Middle frontal gyrus (tissue), 1 donor: ENCODE results near the gene THRA.

ENCODE experiments used
- DNase-seq: peaks from one replicate; pipeline ENCODE4 v3.0.0-alpha.2; 2015; ENCODE audit warnings: low spot score; ENCODE audit errors: extremely low spot score

Gene THRA

DNA sequence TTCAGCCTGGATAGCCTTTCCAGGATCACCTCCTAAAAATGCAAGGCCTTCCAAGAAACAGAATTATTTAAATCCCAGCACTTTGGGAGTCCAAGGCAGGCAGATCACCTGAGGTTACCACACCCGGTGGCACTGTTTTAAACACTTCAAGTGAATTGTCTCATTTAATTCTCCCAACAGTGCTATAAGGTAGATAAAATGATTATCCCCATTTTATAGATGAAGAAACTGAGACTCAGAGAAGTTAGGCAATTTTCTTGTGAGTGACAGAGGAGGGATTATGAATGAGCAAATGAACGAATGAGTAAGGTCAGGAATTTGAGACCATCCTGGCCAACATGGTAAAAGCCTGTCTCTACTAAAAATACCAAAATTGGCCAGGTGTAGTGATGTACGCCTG, 16.8 kb downstream of the THRA start:
- DNase-seq, result no peak

DNA sequence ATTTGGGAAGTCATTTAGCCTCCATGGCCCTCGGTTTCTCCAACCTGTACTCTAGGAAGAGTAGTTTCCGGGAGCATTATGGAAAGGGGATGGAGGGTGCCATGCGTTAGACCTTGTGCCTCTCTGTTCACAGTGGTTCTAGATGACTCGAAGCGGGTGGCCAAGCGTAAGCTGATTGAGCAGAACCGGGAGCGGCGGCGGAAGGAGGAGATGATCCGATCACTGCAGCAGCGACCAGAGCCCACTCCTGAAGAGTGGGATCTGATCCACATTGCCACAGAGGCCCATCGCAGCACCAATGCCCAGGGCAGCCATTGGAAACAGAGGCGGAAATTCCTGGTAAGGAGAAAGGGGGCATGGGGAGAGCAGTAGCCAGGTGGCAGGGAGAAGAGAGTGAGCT, 21.7 kb downstream of the THRA start:
- no peak for DNase-seq

DNA sequence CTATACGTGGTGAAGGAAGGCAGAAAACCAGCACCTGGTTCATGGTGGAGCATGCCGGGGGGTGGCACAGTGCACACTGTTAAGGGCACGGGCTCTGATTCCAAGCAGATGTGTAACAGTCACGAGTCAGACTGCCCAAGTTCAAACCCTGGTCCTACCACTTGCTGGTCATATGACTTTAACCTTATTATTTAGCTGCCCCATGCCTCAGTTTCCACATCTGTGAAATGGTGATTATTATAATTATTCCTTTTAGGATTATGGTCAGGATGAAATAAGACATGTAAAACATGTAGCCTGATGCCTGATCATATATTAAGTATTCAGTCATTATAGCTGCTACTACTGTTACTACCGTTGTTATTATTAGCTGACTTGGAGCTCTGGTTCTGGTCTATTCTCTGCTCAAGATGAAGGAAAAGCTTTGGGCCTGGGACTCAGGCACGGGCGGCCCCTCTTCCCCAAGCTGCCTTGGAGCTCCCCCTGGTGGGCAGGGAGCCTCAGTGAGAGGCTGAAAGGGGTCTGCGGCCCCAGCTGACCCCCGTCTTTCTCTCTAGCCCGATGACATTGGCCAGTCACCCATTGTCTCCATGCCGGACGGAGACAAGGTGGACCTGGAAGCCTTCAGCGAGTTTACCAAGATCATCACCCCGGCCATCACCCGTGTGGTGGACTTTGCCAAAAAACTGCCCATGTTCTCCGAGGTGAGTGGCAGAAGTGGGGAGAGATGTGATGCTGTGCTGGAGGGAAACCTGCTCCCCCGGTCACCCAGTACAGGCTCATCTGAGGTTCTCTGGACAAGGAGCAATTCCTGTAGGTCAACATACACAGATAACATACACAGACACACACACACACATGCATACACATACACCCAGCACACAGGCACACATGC, 23.6 kb downstream of the THRA start:
- DNase-seq, result no peak

DNA sequence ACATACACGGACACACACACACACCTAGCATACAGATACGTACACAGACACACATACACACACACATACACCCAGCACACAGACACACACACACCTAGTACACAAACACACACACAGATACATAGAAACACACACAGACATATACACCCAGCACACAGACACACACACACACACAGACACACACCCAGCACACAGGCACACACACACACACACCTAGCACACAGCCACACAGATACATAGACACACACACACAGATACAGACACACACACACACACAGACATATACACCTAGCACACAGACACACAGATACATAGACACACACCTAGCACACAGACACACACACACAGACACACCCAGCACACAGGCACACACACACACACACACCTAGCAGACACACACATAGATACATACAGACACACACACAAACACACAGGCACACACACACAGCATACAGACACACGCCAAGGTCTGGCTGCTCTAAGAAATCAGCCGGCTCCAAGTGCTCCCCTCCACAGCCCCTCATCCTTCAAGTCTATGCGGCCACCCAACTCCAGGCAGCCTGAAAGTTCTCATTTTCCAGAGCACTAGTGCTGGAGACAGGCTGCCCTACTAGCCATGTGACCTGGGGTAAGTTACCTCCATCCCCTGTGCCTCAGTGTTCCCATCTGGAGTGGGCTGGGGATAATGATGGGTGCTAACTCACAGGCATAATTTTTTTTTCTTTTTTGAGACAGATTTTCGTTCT, 24.5 kb downstream of the THRA start:
- DNase-seq, result no peak

DNA sequence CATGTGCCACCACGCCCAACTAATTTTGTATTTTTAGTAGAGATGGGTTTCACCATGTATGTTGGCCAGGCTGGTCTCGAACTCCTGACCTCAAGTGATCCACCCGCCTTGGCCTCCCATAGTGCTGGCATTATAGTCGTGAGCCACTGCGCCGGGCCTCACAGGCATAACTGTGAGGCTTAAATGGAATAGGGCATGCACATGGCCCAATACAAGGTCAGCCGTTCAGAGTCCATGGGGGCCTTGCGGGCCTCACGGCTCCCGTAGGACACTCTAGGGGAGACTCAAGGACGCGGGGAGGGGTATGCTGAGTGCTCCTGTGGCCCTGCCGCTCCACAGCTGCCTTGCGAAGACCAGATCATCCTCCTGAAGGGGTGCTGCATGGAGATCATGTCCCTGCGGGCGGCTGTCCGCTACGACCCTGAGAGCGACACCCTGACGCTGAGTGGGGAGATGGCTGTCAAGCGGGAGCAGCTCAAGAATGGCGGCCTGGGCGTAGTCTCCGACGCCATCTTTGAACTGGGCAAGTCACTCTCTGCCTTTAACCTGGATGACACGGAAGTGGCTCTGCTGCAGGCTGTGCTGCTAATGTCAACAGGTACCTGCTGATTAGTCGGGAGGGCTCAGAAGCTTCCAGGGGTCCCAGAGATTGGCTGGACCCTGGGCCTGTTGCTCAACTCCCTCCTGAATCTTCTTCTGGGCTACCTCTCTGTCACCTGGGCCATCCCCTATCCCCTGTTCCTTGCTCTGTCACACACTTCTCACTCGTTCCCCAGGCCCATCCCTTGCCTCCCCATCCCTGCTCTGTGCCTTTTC, 25.3 kb downstream of the THRA start:
- no peak for DNase-seq

DNA sequence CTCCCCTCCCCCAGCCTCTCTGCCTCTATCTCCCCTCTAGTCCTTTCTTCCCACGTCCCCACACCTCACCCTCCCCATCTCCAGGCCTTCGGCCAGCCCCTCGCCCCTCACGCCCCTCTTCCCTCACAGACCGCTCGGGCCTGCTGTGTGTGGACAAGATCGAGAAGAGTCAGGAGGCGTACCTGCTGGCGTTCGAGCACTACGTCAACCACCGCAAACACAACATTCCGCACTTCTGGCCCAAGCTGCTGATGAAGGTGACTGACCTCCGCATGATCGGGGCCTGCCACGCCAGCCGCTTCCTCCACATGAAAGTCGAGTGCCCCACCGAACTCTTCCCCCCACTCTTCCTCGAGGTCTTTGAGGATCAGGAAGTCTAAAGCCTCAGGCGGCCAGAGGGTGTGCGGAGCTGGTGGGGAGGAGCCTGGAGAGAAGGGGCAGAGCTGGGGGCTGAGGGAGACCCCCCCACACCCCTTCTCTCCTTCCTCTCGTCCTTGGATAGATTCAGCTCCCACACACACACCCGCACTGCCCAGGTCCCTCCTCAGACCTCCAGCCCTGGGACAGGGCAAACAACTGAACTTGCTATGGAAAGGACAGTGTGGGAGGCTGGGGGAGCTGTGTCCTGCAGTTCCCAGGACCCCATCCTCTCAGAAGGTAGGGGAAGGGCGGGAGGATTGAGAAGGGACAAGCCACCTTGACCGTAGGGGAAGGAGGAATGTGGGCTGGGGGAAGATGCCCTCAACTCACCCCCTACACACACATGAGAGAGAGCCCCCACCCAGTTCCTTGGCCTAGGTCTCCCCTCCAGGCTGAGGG, 26.5 kb downstream of the THRA start:
- DNase-seq, result no peak

DNA sequence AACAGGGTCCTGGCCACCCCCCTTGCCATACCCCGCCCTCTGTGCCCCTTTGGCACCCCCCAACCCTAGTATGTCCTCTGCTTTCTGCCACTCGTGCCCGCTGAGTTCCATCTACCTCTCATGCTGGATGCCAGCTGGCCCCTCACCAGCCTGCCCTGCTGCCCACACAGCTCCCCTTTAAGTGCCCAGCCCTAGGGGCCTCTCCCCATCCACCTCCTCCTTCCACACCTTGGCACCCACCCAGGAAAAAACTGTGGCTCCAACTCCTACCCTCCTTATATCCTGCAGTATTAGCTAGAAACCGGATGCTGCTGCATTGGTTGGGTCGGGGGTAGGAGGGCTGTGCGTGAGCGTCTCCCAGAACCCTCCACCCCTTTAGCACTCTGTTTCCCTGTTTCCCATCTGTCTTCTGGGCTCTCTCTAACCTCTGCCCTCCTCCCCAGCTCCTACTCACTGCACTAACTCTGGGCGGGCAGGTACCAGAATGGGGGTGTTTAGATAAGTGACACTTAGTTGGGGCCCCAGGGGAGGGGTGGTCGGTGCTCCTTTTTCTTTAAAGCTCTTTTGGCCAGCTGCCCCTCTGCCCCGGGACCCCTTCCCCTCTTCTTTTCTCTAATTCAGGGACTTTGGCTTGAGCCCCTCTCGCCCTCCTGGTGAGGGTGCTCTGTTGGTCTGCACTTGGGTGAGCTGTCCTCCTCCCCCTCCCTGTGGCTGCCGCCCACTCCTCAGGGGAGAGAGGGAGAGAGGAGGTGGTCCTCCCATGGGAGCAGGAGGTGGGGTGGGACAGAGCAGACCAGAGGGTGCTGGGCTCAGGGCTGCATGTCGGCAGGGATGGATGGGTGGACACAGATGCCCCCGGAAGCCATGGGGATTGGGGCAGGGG, 27.7 kb downstream of the THRA start:
- no peak for DNase-seq

DNA sequence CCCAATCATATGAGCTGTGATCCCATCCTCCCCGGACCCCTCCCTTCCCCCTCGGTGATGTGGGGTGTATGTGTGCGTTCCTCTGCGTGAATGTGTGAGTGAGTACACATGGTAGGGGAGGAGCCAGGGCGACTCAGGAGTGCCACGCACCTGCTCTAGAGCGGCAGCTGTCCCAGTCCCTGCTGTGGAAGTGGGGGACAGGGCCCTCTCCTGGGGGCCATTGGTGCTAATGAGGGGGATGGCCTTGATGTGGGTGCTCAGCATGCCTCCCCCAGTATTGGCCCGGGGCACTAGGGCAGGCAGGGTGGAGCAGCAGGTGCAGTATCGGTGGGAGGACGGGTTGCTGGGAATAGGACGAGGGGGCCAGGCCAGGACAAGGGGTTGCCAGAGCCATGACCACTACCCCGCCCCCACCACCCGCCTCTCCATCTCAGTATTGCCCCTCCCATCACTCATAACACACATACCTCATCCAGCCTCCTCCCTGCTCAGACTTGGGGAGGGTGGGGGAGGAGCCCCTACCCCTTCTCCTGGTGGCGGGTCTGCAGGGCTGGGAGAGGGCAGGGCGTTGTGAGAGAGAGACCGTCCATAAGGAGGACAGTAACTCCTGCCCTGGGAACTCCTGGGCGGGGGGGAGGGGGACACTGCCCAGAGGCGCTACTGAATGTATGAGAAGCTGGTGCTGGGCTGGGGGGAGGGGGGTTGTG, 29.1 kb downstream of the THRA start:
- no peak for DNase-seq

DNA sequence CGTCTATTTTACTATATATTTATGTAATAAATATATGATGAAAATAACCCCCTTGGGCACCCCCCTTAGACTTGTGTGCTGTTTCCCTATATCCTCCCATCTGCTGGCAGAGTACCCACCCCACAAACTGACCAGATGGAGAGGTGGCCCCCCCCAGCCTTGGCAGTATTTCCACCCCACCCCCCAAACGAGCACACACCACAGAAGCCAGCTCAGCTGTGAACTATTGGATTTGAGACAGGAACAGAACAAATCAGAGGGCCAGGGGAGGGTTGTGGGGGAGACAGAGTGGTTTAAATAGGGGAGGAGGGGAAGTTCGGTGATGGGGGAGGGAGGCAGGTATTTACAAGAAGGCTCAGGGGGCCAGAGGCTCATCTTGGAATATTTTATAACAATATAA, 29.8 kb downstream of the THRA start:
- DNase-seq, result no peak

DNA sequence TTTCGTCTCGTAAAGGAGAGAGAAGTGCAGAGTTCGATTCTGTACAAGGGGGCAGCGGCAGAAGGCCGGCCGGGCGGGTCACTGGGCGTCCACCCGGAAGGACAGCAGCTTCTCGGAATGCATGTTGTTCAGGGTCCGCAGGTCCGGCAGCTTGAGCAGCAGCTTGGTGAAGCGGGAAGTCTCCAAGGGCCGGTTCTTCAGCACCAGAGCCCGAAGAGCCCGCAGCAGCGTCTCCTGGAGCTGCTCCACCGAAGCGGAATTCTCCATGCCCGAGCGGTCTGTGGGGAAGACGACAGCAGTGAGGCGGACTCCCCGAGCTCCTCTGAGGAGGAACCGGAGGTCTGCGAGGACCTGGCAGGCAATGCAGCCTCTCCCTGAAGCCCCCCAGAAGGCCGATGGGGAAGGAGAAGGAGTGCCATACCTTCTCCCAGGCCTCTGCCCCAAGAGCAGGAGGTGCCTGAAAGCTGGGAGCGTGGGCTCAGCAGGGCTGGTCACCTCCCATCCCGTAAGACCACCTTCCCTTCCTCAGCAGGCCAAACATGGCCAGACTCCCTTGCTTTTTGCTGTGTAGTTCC, 30.3 kb downstream of the THRA start:
- DNase-seq, result no peak

DNA sequence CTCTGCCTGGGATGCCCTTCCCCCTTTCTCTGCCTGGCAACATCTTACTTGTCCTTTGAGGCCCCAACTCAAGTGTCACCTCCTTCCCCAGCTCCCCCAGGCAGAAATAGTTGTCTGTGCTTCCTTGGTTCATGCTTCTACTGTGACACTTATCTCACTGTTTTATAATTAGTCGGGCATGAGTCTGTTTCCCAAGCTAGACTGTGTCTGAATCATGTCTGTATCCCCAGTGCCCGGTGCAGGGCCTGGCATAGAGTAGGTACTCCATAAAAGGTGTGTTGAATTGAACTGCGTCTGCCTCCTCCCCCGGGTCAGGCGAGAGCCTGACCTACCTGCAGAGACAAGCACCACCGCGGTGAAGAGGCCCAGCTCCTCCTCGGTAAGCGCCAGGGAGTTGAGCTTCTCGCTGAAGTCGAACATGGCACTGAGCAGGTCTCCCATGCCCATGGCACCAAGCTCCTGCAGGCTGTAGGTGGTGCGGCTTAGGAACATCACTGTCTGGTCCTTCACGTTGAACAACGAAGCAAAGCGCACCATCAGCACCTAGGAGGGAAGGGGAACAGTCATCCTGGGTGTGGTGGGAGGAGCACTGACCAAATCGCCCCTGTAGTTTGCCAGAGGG, 30.9 kb downstream of the THRA start:
- DNase-seq, result no peak

DNA sequence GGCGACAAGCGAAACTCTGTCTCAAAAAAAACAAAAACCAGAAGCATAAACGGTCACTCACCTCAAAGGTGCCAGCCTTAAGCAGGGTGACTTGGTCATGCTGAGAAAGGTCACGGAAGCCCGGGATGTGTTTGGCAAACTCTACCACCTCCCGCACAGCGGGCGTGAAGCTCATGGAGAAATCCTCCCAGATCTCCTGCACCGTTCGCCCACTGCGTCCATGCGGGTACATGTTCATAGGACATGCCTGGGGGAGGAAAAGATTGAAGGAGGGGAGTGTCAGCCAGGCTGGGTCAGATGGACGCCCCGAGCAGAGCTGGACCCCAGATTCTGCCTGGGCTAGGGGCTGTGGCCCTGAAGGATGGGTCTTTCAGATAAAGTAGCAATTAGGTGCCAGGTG, 32.1 kb downstream of the THRA start:
- DNase-seq, result no peak

DNA sequence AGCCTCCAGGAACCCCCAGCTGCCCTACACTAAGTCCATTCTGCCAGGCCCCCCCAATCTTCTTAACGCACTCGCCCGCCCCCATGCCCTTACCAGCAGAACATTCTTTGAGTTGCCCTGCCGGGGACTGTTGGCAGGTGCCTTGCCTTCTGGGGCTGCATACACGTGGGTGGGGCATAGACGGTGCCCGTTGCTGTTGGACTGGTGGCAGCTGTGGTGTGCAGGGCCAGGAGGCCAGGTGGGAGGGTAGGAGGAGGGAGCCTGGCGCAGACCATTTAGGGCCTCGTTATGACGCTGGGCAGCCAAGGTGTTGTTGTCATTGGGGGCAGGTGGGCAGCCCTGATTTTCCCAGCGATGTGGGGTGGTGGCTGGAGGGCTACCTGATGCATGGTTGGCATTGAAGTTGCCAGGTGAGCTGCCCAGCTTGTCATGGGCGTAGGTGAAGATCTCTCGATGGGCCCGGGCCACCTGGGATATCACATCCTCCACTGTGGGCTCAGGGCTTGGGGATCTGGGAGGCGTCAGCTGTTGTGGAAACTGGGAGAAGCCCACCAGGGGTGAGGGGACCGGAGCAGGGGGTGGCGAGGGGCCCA, 32.7 kb downstream of the THRA start:
- no peak for DNase-seq

DNA sequence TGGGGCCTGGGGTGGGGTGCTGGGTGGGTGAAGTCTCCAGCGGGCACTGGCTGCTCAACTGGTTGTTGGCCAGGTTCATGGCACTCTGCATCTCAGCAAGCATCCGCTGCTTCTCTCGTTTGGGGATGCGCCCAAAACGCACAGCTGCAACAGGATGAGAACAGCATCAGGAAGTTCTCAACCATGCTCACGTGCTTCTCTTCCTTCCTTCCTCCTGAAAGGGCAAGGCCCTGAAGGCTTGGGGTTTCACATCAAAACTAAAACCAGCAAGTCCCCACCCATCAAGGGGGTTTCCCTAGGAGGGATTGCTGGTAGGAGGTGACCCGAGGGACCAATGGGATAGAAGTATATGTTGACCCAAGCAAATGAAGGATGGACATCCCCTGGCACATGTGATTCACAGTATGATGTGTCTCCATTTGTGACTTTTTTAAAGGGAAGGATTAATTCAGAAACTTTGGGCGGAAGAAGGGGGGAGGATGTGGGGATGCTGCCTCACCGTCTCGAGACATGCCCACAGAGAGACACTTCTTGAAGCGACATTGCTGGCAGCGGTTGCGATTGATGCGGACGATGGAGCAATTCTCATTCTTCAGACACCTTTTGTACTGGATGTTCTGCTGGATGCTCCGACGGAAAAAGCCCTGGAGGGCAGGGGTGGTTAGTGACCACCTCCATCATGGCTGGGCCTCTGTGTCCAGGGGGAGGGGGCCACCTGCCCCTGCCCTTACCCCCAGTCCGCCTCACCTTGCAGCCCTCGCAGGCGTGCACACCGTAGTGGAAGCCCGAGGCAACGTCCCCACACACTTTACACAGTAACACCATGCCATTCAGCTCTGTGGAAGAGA, 33.4 kb downstream of the THRA start:
- DNase-seq, result no peak

DNA sequence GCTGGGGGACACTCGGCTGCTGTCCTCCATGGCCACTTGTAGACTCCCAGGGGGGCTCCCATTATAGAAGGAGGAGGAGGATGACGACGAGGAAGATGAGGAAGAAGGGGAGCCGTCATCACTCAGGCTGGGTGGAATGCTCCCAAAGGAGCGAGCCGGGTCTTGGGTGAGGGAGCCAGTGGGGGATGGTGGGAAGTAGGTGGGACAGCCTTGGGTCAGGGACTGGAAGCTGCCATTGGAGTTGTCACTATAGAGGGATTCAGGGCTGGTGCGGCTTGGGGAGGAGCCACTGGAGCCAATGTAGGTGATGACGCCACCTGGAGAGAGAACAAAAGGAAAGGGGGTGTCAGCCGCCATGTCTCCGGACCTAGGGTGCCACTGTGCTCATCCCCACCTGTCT, 34.3 kb downstream of the THRA start:
- no peak for DNase-seq

DNA sequence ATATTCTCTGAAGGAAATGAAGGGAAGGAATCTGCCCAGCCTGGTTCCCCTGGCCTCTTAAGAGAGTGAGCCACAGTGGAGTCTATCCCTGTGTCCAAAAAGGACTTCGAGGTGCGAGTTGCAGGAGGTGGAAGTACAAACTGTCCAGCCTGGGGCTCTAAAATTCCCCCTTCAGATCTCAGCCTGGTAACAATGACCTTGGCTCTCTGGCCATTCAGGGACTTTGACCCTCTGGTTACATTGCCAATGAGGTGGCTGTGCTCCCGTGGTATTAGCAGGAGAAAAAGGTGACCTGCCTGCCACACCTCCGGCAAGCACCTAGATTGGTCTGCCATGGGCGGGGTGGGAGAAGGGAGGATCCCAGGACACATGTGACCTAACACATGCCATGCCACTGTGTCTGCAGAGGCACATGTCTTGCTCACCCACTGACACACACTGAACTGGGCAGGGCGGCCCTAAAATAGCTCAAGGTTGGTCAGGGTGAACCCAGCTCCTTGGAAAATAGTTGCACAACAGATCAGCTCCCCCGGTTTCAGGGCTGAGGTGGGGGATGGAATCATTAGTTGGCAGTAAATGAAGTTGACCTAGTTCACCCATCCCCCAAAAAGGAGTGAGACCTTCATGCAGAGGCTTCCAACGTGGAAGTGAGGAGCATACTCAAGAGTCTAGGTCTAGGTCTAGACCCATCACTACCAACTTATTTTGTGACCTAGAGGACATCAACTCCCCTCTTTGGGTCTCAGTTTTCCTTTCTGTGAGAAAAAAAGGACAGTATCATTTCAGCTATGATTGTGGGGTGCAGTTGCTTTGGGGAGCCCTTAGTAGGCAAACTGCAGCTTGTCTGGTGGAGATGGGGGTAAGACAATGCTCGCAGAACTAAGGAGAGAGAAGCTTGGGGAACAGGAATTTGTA, 35.4 kb downstream of the THRA start:
- no peak for DNase-seq
